Fibroblast of lung (primary cell): ENCODE measurements around the gene PRUNE2.

Source experiments
- CTCF ChIP-seq, 2 donors: IDR thresholded peaks in 1 of 2; conservative IDR thresholded peaks in 1 of 2; 1 replicate in 1 of 2; 2 replicates in 1 of 2; pipeline ENCODE4 v1.5.1; 2011 to 2012; ENCODE audit warnings: low read length in 2 of 2, control low read depth in 1 of 2, inconsistent platforms in 1 of 2, low read depth in 1 of 2, mild to moderate bottlenecking in 1 of 2
- EZH2 ChIP-seq: IDR thresholded peaks from 2 replicates; pipeline ENCODE4 v1.5.1; 2012; ENCODE audit warnings: low read length, control low read depth, mild to moderate bottlenecking; ENCODE audit errors: missing control alignments

GRCh38 chr9:76605321-76605900, 300.5 kb downstream of the PRUNE2 start:
- TF ChIP-seq CTCF (conservative IDR thresholded peaks at IDR 0.05 in 1 of 2, IDR thresholded peaks at IDR 0.05 in 1 of 2; ENCODE audit: low read depth in 1 of 2, low read length in 2 of 2) = no peak
- TF ChIP-seq EZH2 = no peak
